HG02885 (cell line): Measurements from ENCODE around the gene SLC16A3.
A peak's percentile ranks its signal among the peaks of the same experiment; 100 is the strongest.

Experiments
- ATAC-seq: cut with Tn5 transposase; IDR thresholded peaks from one replicate; pipeline ENCODE4 v1.9.1; 2021; ENCODE audit warnings: mild to moderate bottlenecking; ENCODE audit not compliant: unreplicated experiment, poor library complexity

Gene SLC16A3

DNA sequence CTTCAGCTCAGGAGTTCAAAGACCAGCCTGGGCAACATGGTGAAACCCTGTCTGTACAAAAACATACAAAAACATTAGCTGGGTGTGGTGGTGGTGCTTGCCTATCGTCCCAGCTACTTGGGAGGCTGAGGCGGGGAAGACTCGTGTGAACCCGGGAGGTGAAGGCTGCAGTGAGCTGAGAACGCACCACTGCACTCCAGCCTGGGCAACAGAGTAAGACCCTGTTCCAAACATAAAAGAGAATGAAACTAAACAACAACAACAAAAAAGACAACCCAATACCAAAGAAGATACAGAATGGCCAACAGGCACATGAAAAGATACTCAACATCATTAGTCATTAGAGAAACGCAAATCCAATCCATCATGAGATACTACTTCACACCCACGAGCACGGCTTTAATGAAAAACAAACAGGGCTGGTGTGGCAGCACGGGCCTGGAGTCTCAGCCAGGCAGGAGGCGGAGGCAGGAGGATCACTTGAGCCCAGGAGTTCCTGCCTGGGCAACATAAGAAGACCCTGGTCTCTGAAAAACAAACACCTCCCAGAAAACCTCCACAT is 7.4 kb upstream of the SLC16A3 start:
- ATAC-seq, result no peak

DNA sequence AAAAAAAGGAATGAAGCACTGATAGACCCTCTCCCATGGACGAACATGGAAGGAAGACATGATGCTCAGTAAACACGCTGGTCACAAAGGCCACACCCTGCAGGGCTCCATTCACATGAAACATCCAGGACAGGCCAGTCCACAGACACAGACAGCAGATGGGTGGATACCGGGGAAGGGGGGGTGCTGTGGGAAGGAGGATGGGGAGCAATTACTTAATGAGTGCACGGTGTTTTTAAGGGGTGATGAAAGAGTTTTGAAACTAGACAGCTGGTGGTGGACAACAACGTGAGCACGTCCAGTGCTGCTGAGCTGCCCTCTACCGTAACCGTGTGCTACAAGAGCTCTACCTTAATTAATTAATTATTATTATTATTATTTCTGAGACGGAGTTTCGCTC is 6.0 kb upstream of the SLC16A3 start:
- ATAC-seq, result no peak

DNA sequence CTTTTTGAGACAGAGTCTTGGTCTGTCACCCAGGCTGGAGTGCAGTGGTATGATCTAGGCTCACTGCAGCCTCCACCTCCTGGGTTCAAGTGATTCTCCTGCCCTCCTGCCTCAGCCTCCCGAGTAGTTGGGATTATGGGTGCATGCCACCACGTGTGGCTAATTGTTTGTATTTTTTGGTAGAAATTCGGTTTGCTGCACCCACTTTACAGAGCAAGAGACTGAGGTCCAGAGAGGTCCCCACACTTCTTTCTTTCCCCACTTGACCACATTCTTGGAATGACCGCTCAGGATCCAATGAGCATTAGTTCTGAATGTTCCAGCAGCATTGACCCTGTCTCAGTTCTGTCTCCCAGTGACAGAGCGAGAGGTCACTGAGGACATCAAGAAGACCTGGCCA is 5.3 kb upstream of the SLC16A3 start:
- ATAC-seq, result no peak

DNA sequence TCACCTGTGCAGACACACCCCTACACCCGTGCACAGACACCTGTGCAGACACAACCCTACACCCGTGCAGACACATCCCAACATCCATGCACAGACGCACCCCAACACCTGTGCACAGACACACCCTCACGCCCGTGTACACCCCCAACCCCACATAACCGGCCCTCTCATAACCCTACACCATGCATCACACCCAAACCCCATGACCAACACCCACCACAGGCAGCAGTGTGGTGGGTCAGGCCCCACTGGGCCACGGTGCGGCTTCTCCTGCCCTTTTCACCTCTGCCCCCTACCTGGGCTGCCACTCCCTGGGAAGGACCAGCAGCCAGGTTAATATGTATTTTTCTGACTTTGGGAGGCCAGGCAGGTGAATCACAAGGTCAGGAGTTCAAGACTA is 4.2 kb upstream of the SLC16A3 start:
- ATAC-seq, result no peak

DNA sequence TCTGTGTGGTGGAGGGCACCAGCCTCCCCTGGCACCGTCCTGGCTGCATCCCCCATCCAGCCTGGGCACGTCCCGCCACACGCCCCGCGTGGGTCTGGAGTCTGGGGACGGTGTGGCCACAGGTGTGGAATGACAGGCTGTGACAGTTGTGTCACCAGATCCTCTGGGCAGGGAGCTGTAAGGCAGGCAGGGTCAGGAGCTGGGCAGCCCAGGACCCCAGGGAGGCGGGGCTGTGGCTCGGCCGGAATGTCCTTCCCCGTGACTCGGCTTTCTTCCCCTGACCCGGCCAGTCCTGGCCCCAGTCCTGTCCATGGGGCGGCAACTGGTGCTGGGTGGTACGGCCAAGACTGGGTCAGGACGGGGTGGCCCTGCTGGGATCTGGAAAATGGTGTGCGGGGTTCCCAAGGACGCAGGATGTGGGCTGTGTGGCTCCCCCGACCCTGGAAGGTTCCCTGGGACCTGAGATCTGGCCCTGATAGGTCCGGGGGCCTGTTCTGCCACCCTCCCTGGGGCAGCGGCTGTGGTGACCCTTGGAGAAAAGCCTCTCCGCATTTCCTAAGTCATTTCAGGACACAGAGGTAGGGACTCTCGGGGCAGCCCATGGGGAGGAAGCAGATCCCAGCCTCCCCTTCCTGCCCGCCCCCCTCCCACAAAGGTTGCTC is 3.3 kb upstream of the SLC16A3 start:
- no peak for ATAC-seq

DNA sequence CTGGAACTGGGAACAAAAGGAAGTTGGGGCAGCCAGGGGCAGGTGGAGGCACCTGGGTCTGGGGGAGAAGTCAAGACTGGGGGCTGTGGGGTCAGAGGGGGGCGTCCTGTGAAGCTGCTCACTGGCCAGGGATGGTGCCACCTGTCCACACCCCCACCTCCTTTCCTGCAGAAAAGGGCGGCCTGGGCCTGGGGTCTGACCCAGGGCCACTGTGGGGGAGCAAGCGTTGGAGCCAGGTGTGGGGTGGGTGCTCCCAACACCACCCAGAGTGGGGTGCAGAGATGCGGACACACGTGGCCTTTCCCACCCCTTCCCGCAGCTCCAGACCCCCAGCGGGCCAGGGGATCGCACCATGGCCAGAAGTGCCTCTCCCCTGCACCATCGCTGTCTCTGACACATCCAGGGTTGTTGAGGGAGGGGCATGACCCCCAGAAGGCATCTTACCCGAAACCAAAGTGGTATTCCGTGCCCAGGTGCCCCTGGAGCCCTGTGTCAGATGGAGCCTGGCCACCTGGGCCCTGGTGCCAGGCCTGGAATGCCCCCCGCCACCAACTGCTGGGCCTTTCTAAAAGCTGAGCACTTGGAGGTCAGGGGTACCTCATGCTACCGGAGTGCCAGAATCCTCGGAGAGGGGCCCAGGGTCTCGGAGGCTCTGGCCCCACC is 2.6 kb upstream of the SLC16A3 start:
- no peak for ATAC-seq

DNA sequence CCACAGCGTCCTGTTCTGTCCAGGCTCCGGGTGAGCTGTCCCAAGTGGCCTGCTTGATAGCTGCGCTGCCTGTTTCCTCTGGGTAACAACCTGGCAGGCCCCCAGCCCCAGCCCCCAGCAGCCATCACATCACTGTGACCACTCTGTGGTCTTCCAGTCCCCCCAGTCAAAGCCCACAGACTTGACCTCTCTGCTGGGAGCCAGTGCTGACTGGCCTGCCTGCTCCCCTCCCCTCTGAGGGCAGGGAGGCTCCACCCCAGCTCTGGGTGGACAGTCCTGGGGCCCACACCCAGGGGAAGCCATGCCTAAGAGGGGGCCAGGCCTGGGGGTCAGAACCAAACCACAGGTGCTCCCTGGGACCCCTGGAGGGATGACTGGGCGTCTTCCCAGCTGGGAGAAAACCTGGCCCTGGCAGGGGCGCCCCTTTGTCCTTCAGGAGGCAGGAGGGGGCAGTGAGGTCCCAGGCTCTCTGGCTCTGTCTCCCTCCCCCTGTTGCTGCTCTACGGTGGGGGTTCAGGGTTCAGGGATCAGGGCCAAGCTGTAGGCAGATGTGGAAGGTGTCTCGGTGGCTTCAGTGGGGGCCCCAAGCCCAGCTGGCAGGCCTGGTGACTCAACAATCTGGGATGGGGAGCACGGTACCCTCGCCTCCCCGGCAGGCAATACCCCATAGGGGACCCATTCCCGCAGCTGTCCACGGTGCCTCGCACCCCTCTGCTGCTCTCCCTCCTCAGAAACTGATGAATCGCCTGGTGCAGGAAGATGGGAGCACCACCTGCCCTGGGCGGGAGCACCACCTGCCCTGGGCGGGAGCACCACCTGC is 1.8 kb upstream of the SLC16A3 start:
- no peak for ATAC-seq

DNA sequence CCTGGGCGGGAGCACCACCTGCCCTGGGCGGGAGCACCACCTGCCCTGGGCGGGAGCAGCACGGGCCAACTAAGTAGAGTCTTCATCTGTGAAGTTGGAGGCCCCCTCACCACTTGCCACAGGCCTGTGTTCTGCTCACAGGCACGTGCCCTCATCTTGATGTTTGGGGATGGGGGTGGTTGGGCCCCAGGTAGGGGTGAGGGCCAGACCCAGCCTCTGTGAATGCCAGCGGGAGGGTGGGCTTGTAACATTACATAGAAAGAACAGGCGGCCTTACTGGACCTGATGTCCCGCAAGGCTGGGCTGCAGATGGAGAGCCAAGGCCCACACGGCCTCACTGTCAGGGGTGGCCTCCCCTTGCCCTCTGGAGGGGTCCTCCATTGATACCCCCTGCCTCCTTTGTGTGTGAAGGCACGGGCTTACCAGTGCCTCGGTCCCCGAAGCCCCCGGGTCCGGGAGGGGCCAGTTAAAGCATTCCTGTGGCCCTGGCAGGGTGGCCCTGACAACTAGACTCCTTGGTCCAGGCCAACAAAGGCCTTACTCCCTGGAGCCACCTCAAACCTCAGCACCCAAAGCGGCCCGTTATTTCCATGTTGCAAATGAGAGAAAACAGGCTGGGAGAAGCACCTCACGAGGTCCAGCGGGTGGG is 1.1 kb upstream of the SLC16A3 start:
- no peak for ATAC-seq

DNA sequence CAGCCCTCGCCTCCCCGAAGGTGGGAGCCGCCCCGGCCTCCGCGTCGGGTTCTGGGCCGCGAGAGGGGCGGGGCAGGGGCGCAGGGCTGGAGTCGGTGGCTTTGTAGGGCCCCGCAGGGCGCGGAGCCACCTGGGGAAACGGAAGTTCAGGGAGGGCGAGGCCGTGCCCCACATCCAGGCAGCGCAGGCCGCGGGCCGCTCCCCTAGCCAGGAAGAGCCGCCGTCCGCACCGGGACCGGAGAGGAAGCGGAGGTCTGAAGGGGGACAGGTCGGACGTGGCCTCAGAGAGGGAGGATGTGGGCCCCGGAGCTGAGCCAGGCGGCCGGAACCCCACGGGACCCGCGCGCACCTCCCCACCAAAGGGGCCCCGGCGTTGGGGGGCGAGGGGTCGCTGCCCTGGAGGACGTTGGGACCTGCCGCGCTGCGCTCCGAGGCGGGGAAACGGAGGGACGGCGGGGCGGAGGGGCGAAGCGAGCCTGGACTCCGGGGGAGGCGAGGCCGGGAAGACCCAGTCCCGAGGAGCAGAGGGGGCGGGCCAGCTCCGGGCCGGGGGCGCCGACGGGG is 482 bp upstream of the SLC16A3 start:
- peak; percentile 24 for ATAC-seq

DNA sequence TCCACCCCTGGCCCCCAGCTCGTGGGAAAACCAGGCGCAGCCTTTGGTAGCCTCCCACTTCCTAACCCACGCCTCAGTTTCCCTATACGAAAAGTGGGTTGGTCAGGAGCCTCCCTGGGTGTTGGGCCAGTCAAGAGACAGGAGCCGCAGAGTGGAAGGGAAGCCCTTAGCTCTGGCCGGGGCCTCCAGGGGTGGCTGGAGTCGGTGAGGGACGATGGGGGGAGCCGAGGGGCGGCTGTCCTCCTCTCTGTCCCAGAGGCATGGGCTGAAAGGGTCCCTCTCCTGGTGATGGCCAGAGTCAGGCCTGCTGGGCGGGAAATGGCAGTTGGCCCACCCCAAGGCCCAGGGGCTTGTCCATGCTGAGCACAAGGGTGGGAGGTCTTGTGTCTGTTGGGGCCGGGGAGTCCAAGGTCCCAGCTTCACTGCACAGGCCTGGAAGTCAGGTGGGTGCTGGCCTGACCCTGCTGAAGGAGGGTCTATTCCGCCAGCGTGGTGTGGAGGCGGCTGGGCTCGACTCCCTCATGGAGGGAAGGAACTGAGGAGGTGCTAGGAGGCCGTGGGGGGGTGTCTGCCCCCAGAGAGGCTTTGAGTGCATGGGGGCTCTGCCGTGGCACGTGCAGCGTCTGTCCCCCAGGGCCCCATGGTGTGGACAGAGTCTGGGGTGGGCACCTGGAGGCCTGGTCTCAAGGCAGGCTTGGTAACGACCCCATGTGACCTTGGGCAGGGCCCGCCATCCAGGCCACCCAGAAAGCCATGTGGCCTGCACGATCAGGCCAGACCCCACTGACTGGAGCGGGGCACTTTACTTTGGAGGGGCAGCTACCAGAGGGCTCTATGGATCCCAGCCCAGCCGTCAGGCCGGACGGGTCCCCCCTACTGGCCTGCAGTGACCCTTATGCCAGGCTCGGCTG is 1.1 kb downstream of the SLC16A3 start:
- no peak for ATAC-seq

DNA sequence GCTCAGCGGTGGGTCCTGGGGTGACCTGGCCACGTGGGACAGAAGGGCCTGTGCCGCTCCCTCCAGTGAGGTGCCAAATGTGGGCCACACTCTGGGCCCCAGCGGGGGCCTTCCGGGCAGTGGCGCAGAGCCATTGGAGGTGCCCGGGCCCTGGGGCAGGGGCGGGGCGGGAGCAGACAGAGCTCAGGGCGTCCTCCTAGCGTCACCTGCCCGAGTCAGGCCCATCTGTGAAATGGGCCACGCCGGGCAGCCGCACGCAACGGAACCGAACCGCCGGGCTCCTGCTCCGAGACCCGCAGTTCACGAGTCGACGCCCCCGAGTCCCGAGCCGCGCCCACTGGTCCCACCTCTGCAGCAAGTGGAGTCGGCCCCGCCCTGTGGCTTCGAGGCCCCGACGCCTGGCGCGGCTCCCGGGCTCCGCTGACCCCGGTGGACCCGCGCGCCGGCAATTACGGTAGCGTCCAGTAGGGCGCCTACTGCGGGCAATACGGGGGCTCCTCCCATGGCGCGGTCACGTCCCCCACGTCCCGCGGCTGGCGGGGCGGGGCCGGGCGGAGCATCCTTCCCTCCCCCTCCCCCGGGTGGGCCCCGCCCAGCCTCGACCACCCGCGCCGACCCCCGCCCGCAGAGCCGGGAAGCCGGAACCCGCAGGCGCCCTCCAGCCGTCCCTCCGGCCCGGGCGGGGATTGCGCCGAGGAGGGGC is 1.9 kb downstream of the SLC16A3 start:
- peak; percentile 45 for ATAC-seq

DNA sequence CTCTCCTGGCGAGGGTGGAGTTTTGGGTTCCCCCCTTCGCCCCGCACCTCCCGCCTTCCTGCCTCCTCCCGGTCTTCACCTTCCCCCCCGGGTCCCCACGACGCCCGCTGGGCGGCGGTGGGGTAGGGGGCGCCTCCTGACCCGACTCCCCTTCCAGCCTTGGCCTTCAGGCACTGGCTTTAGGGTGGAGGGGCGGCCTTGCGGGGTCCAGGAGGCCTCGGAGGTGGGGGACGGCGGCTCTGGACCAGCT is 2.4 kb downstream of the SLC16A3 start:
- ATAC-seq, result no peak

DNA sequence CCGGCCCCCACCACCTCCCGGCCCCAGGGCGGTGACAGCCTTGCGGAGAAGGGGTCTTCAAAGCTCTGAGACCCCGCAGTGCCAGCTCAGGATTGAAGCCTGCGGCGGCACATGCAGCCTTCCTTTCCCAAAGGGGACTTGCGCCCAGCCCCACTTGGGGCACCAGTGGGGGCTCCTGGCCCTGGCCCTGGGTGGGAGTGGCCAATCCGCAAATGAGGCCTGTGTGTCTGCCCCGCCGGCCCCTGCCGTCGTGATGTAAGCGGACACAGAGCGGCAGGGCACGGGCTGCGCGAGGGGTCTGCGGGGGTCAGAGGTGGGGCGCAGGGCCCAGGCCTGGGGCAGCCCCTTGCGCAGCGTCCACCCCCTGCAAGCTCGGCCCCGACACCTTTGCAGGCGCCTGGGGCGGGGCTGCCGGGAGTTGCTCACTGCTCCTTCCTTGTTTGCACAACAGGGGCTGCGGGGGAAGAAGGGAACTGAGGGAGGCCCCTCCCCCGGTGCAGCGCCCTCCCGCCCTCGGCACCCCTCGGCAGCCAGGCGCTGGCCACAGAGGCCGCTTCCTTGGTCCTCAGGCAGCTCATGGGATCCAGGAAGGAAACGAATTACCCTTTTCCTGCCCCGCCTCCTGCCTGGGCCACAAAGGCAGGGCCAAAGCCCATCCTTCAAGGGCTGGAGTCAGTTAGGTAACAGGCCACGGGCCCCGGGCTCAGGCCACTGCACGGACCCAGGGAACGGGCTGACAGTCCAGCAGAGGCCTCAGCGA is 2.9 kb downstream of the SLC16A3 start:
- no peak for ATAC-seq

DNA sequence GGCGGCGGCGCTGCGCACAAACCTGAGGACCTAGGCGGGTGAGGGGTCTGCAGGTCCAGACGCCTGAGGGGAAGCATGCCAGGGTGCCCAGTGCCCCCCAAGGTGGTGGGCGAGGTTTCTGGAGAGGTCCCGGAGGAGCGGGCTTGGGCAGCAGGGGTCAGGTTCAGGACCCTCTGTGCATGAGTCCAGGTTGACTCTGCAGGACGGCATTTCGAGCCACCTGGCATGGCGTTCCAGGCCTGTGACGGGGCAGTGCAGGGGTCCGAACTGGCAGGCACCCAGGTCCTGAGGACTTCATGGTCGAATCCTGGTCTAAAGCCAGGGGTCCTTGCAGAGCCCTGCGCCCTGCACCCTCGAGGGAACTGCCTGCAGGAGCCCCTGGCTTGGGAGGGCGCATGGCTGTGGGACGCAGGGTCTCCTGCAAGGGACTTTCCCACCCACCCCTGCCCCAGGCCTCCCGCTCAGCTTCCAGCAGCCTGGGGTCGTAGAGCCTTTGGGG is 3.5 kb downstream of the SLC16A3 start:
- ATAC-seq, result no peak

DNA sequence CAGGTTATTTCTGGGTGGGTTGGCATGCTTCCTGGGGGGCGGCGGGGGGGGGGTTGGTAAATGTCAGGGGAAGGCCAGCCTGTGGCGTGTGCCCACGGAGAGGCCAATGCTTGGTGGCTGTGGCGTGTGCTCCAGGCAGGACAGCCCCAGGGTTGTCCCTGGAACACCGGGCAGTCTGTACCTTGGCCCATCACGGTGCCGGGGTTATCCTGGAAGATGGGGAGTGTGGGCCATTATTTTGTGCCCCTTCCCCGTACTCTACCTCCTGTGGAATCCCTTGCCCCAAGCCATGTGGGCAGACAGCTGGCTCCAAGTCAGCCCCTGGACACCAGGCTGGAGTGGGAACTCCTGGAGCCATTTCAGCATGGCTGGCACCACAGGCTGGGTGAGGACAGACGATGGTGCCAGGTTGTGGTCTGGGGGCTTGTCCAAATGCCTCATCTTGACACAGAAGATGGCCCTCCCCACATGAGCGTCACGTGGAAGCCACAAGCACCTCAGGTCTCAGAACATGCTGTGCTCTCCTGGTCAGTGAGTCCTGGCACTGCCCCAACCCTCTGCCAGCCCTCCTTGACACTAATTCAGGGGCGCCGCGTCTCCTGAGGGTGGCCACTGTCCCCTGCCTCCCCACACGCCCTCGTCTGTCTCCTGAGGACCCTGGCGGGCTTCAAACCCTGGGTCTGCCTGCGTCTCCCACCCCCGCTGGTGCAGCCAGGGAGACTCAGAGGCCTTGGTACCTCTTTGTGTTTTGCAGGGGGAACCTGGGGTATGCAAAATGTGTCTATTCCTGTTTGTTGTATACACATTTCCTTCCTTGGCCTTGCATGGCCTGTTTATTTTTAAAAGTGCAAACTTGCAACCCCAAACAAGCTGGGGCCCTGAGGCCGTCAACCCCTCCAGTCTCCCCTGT is 4.3 kb downstream of the SLC16A3 start:
- ATAC-seq, result no peak

DNA sequence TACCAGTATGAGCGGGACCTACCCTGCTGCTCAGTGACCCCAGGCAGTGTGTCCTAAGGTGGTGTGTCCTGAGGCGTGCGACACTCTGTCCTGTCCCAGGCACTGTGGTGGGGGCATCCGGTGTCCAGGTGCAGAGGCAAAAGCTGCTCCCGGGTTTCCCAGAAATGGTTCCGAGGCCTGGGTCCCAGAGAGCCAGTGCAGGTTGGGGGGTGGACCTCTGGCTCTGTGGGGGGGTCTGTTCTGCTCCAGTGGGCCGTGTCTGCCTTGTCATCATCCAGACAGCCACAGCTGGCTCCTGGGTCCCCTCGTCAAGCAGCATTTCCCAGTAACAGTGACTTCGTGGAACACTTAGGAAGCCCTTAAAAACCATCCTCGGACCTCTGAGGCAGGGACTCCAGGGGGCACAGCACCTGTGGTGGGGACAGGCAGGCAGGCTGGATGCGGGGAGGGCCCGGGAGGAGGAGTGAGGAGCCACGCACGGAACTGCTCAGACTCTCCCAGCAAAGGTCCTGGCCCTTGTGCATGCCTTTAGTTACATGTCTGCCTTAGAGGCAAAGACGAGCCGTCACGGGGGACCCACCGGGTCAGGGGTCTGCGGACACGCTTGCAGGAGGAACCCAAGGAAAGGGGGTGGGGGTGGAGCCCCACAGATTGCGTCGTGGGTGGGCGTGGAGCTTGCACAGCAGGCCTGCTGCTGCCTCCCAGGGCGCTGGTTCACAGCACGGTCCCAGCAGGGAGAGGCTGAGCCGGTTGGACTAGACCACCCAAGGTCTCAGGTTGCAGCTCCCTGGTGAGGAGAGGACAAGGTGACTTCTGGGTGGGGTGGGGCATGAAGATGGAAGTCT is 5.6 kb downstream of the SLC16A3 start:
- no peak for ATAC-seq
